A673 (cell line): ENCODE results near the gene RNF125.

Experiments used
- CTCF ChIP-seq: fragments of 300-800, 200-600 bp; sonication (generic); conservative IDR thresholded peaks from 2 replicates; pipeline ENCODE4 v1.5.1; 2017; ENCODE audit warnings: low read depth, mild to moderate bottlenecking, antibody characterized with exemption, low read length, moderate library complexity, mixed read lengths
- EZH2 ChIP-seq: fragments of 200-600 bp; sonication (generic); IDR thresholded peaks from 2 replicates; pipeline ENCODE4 v1.6.1; 2017; ENCODE audit warnings: borderline replicate concordance, low read depth, mild to moderate bottlenecking, mixed read lengths, antibody characterized with exemption, low read length; ENCODE audit not compliant: poor library complexity, severe bottlenecking

GRCh38 chr18:31990823-31991222 is 27.8 kb upstream of the RNF125 start:
- TF ChIP-seq CTCF (no peak), EZH2 (no peak)
